ENCODE data around the gene CAMTA1. TPM values are rescaled to one million over a fixed set of nuclear protein-coding genes. Genes with fewer than 3 reads are reported as not detected.
"Not testable (repeated sequence)": the region's sequence is repeated elsewhere in the genome, so short reads cannot be mapped to it uniquely, and the experiment has no call there.

CAMTA1 gene
- total and polyA plus RNA-seq, 8 donors: 42.8 to 213 (median 118) TPM

GRCh38 chr1:7692005-7692404 lies 906.8 kb downstream of the CAMTA1 start:
- WGBS, 5 donors: 75 to 93% (median 90%) methylated on average over 3 of the region's 3 CpGs
- Histone ChIP-seq H3K4me3 (no peak overlapping the region), H3K4me1 (no peaks in the 10 kb centered on the region), H3K9me3 (peaks cover 0 to 10% (median 9%) of the 10 kb centered on the region in 4 donors), H3K36me3 (no peaks in the 10 kb centered on the region), H3K27me3 (peaks cover 0 to 28% (median 0%) of the 10 kb centered on the region in 3 donors), H3K27ac (no peak overlapping the region)
- intact Hi-C loops (cut with DNase I; ENCODE audit: low total_unique reads): no loop called here
- no peak for DNase-seq
- TF ChIP-seq CTCF (IDR thresholded peaks at IDR 0.05) (no peak), POLR2AphosphoS5 (IDR thresholded peaks at IDR 0.05) (no peak), POLR2A (IDR thresholded peaks at IDR 0.05) (no peak), EP300 (IDR thresholded peaks at IDR 0.05) (no peak)

GRCh38 chr1:7693037-7693436 lies 907.8 kb downstream of the CAMTA1 start:
- 70 to 84% (median 80%) methylated on average over 5 of the region's 5 CpGs for WGBS, 5 donors

GRCh38 chr1:7693662-7694061 lies 908.4 kb downstream of the CAMTA1 start:
- DNase-seq: no peak
- H3K27ac ChIP-seq: no peak overlapping the region
- H3K4me1 ChIP-seq: no peaks in the 10 kb centered on the region
- no peak overlapping the region for H3K4me3 ChIP-seq
- TF ChIP-seq POLR2AphosphoS5 (IDR thresholded peaks at IDR 0.05): no peak
- 0 to 45% (median 29%) methylated on average over 1 to 2 of the region's 2 CpGs for WGBS, 5 donors
- H3K27me3 ChIP-seq: peaks cover 0 to 22% (median 0%) of the 10 kb centered on the region in 3 donors
- no peaks in the 10 kb centered on the region for H3K36me3 ChIP-seq
- peaks cover 0 to 10% (median 9%) of the 10 kb centered on the region in 4 donors for H3K9me3 ChIP-seq
- intact Hi-C loops (cut with DNase I; ENCODE audit: low total_unique reads): no loop called here

More at GRCh38 chr1:7693037-7693436, 907.8 kb downstream of the CAMTA1 start:
- H3K27ac ChIP-seq; H3K4me3 ChIP-seq; H3K4me1 ChIP-seq; intact Hi-C loops (cut with DNase I; ENCODE audit: low total_unique reads); DNase-seq; H3K36me3 ChIP-seq: not testable (repeated sequence)
- H3K9me3 ChIP-seq: peaks cover 0 to 10% (median 9%) of the 10 kb centered on the region in 4 donors
- peaks cover 0 to 28% (median 0%) of the 10 kb centered on the region in 3 donors for H3K27me3 ChIP-seq

GRCh38 chr1:7694600-7695496 lies 909.6 kb downstream of the CAMTA1 start:
- Histone ChIP-seq H3K27me3 (peaks cover 0 to 11% (median 0%) of the 10 kb centered on the region in 3 donors), H3K9me3 (peaks cover 0 to 10% (median 9%) of the 10 kb centered on the region in 4 donors), H3K4me1 (no peaks in the 10 kb centered on the region), H3K27ac (no peak overlapping the region), H3K36me3 (no peaks in the 10 kb centered on the region), H3K4me3 (no peak overlapping the region)
- no peak for DNase-seq
- 66 to 70% (median 69%) methylated on average over 17 of the region's 17 CpGs for WGBS, 5 donors
- no peak for TF ChIP-seq CTCF (IDR thresholded peaks at IDR 0.05)
- TF ChIP-seq POLR2A (IDR thresholded peaks at IDR 0.05): no peak
- TF ChIP-seq EP300 (IDR thresholded peaks at IDR 0.05): no peak
- no peak for TF ChIP-seq POLR2AphosphoS5 (IDR thresholded peaks at IDR 0.05)
- intact Hi-C loops (cut with DNase I; ENCODE audit: low total_unique reads): no loop called here

- Histone ChIP-seq H3K4me1 (no peaks in the 10 kb centered on the region), H3K27ac (no peak overlapping the region), H3K9me3 (peaks cover 0 to 10% (median 9%) of the 10 kb centered on the region in 4 donors), H3K4me3 (no peak overlapping the region), H3K27me3 (peaks cover 0 to 3% (median 0%) of the 10 kb centered on the region in 3 donors), H3K36me3 (no peaks in the 10 kb centered on the region)
- intact Hi-C loops (cut with DNase I; ENCODE audit: low total_unique reads): no loop called here
- 60 to 77% (median 68%) methylated on average over 6 of the region's 6 CpGs for WGBS, 5 donors
- no peak for TF ChIP-seq EP300 (IDR thresholded peaks at IDR 0.05)
- TF ChIP-seq CTCF (IDR thresholded peaks at IDR 0.05): no peak
- TF ChIP-seq POLR2A (IDR thresholded peaks at IDR 0.05): no peak
- no peak for DNase-seq
Observed at GRCh38 chr1:7695497-7696117, 910.4 kb downstream of the CAMTA1 start.

All from stomach (tissue), 9 donors.